ENCODE results near the gene TMEM82. TPM values are rescaled to one million over a fixed set of nuclear protein-coding genes. Genes with fewer than 3 reads are reported as not detected.

The TMEM82 gene
- polyA plus RNA-seq, 1 of the 3 experiments (the other 2 are of a cell fraction): not detected

DNA sequence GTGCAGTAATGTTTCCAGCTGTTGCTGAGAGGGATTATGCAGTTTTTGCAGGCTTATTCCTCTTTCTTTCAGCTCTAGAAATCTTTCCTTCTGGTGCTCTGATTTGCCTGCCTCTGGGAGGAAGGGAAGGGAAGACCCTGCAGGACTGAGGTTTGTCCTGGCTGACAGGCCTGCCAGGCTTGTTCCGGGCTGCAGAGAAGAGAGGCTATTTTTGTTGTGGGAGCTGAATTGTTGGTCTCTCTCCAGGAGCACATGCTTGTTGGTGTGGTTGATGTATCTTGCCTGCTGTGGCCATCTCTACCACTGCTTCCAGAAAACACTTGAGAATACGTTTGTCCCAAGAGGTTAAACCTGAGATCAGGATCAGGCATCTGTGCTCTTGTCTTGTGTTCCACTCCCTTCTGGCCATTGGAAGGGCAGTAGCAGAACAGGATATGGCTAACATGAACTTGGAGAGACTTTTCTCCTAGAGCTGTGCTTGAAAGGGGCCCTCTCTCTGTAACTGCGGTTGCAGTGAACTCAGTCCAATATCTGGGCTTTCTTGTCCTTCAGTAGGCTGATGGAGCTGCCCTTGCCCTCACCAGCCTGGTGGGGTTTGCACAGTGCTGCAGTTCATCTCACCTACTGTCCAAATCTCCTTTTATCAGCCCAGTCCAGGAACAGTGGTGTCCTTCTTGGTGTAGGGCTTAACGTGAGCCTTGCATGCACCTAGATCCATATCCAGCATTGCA, 27.7 kb upstream of the TMEM82 start (continued):
- TF ChIP-seq, protein P1, sequence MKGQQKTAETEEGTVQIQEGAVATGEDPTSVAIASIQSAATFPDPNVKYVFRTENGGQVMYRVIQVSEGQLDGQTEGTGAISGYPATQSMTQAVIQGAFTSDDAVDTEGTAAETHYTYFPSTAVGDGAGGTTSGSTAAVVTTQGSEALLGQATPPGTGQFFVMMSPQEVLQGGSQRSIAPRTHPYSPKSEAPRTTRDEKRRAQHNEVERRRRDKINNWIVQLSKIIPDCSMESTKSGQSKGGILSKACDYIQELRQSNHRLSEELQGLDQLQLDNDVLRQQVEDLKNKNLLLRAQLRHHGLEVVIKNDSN (IDR thresholded peaks at IDR 0.05; ENCODE audit: borderline replicate concordance, low read depth): no peak
- TF ChIP-seq SIN3A (IDR thresholded peaks at IDR 0.05; ENCODE audit: borderline replicate concordance, low read depth, low read length): no peak
- TF ChIP-seq, protein P2, sequence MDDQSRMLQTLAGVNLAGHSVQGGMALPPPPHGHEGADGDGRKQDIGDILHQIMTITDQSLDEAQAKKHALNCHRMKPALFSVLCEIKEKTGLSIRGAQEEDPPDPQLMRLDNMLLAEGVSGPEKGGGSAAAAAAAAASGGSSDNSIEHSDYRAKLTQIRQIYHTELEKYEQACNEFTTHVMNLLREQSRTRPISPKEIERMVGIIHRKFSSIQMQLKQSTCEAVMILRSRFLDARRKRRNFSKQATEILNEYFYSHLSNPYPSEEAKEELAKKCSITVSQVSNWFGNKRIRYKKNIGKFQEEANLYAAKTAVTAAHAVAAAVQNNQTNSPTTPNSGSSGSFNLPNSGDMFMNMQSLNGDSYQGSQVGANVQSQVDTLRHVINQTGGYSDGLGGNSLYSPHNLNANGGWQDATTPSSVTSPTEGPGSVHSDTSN (IDR thresholded peaks at IDR 0.05): no peak

GRCh38 chr1:15717418-15718125, 24.7 kb upstream of the TMEM82 start:
- Histone ChIP-seq H3K4me3 (ENCODE audit: low read depth in 2 of 2, low read length in 1 of 2) (no peak overlapping the region), H3K36me3 (replicated peaks in 1 of 2; ENCODE audit: control insufficient read depth in 1 of 2, insufficient read depth in 2 of 2, low read length in 1 of 2) (peaks cover 4 to 43% of the 10 kb centered on the region in 2 experiments), H3K4me1 (ENCODE audit: control insufficient read depth in 1 of 2, insufficient read depth in 2 of 2, low read depth in 1 of 2, low read length in 1 of 2) (no peaks in the 10 kb centered on the region), H4K20me1 (ENCODE audit: insufficient read depth) (peaks cover 9% of the 10 kb centered on the region; the same call in 1 of the 2 replicates), H3K9me2 (no peaks in the 10 kb centered on the region), H3F3A (replicated peaks; ENCODE audit: insufficient read depth) (no peaks in the 10 kb centered on the region), H2AFZ (ENCODE audit: low read depth) (no peak overlapping the region), H3K27ac (ENCODE audit: low read depth in 2 of 2, low read length in 1 of 2) (no peak overlapping the region), H3K79me2 (ENCODE audit: insufficient read depth) (peaks cover 25% of the 10 kb centered on the region; the same call in 1 of the 2 replicates), H3K4me2 (no peak overlapping the region), H3K9ac (no peak overlapping the region), H3K9me3 (no peaks in the 10 kb centered on the region), H3K27me3 (ENCODE audit: insufficient read depth) (no peaks in the 10 kb centered on the region)
- DNase-seq: no peak
- ChIA-PET POLR2A (interaction anchor here (0.7 kb wide), 1 partner anchor 178 kb away, joined by 4 read pairs; no protein-coding TSS in a partner anchor), CTCF (interaction anchor here (1.2 kb wide), 2 partner anchors 10 to 74 kb away, joined by 3 to 4 read pairs; no protein-coding TSS in a partner anchor)
- WGBS (ENCODE audit: low lambda C conversion rate): 98% methylated on average over 11 of the region's 11 CpGs
- TF ChIP-seq RXRA (IDR thresholded peaks at IDR 0.05; ENCODE audit: borderline replicate concordance, low read depth) (no peak), SIN3A (IDR thresholded peaks at IDR 0.05; ENCODE audit: borderline replicate concordance, low read depth, low read length) (no peak), YY1 (IDR thresholded peaks at IDR 0.05; ENCODE audit: low read depth) (no peak), GATA2 (CRISPR knock-in tag; IDR thresholded peaks at IDR 0.05) (no peak), RFX5 (IDR thresholded peaks at IDR 0.05; ENCODE audit: low read length) (no peak), SMC3 (IDR thresholded peaks at IDR 0.05; ENCODE audit: low read depth, low read length) (no peak)
- TF ChIP-seq, protein P1 (IDR thresholded peaks at IDR 0.05; ENCODE audit: borderline replicate concordance, low read depth): no peak
- TF ChIP-seq, protein P3, sequence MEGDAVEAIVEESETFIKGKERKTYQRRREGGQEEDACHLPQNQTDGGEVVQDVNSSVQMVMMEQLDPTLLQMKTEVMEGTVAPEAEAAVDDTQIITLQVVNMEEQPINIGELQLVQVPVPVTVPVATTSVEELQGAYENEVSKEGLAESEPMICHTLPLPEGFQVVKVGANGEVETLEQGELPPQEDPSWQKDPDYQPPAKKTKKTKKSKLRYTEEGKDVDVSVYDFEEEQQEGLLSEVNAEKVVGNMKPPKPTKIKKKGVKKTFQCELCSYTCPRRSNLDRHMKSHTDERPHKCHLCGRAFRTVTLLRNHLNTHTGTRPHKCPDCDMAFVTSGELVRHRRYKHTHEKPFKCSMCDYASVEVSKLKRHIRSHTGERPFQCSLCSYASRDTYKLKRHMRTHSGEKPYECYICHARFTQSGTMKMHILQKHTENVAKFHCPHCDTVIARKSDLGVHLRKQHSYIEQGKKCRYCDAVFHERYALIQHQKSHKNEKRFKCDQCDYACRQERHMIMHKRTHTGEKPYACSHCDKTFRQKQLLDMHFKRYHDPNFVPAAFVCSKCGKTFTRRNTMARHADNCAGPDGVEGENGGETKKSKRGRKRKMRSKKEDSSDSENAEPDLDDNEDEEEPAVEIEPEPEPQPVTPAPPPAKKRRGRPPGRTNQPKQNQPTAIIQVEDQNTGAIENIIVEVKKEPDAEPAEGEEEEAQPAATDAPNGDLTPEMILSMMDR (IDR thresholded peaks at IDR 0.05): no peak
- TF ChIP-seq, protein P4, sequence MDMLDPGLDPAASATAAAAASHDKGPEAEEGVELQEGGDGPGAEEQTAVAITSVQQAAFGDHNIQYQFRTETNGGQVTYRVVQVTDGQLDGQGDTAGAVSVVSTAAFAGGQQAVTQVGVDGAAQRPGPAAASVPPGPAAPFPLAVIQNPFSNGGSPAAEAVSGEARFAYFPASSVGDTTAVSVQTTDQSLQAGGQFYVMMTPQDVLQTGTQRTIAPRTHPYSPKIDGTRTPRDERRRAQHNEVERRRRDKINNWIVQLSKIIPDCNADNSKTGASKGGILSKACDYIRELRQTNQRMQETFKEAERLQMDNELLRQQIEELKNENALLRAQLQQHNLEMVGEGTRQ (IDR thresholded peaks at IDR 0.05; ENCODE audit: borderline replicate concordance, low read depth, low read length): no peak

Data from SK-N-SH (cell line).